ENCODE measurements around the gene VWA1.
"Not testable (repeated sequence)": the region's sequence is repeated elsewhere in the genome, so short reads cannot be mapped to it uniquely, and the experiment has no call there.

VWA1 gene

DNA sequence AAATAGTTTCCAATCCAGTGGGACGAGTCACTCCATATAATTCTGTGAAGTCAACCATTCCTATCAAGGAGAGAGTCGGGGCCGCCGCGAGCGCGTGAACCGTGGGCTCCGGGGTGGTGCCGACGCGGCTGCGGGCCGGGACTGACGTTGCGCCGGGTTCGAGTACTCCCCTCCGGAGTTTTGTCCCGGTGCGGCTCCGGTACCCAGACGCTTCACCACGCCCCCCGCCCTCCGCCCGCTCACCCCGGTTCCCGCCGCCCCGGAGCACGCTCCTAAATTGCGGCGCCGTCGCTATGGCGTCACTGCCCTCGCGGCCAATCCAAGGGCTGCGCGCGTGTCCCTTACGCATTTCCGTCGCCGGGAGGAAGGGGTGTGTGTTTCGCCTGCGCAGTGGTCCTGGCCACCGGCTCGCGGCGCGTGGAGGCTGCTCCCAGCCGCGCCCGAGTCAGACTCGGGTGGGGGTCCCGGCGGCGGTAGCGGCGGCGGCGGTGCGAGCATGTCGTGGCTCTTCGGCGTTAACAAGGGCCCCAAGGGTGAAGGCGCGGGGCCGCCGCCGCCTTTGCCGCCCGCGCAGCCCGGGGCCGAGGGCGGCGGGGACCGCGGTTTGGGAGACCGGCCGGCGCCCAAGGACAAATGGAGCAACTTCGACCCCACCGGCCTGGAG is 36.0 kb downstream of the VWA1 start, which contains the start of gene ATAD3B:
Gene ATAD3B (plus strand): TSS at position 377 of the 664 bp plus-strand sequence. CDS start 120 bp downstream, at position 497.
- H3K4me3 ChIP-seq (ENCODE audit: low read depth, low read length), result peak within 1 kb of the TSS; percentile 85
- peak; percentile 69 for DNase-seq (ENCODE audit: low read depth)
- TF ChIP-seq, protein P1, sequence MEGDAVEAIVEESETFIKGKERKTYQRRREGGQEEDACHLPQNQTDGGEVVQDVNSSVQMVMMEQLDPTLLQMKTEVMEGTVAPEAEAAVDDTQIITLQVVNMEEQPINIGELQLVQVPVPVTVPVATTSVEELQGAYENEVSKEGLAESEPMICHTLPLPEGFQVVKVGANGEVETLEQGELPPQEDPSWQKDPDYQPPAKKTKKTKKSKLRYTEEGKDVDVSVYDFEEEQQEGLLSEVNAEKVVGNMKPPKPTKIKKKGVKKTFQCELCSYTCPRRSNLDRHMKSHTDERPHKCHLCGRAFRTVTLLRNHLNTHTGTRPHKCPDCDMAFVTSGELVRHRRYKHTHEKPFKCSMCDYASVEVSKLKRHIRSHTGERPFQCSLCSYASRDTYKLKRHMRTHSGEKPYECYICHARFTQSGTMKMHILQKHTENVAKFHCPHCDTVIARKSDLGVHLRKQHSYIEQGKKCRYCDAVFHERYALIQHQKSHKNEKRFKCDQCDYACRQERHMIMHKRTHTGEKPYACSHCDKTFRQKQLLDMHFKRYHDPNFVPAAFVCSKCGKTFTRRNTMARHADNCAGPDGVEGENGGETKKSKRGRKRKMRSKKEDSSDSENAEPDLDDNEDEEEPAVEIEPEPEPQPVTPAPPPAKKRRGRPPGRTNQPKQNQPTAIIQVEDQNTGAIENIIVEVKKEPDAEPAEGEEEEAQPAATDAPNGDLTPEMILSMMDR (IDR thresholded peaks at IDR 0.05; ENCODE audit: low read depth, low read length, missing control alignments), result no peak

DNA sequence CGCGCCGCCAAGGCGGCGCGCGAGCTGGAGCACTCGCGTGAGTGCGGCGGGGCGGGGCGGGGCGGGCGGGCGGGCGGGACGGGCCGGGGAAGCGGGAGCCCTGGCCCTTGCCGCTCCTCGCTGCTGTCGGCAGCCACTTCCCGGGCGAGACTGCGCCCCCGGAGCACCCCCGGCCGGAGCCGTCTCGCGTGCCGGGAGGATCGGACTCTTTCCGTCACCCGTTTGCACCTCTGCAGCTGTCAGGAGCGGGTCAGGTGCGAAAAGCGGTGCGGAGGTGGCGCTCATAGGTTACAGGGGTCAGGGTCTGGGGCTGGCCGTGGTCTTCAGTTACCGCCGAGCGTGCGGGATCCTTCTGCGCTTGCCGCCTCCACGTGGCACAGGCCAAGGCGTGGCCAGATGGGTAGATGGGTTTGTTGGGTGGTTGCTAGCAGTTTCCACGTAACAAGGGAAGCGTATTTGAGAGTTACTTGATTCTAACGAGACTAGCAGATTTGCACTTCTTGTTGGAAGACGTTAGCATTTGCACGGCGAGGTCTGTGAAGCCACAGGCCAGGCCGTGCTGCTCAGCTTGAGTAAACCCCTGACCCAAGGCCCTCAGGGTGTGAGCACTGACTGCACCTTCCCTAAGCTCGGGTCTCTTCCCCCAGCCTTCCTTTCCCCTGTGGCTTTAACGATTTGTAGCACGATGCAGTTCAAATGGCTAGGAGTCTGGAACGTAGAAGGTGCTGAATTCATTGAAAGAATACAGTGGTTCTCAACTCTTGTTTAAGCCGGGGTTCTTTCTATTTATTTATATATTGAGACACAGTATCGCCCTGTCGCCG is 36.8 kb downstream of the VWA1 start:
- H3K4me3 ChIP-seq (ENCODE audit: low read depth, low read length), result peak overlapping the region; percentile 85
- not testable (repeated sequence) for DNase-seq (ENCODE audit: low read depth)

DNA sequence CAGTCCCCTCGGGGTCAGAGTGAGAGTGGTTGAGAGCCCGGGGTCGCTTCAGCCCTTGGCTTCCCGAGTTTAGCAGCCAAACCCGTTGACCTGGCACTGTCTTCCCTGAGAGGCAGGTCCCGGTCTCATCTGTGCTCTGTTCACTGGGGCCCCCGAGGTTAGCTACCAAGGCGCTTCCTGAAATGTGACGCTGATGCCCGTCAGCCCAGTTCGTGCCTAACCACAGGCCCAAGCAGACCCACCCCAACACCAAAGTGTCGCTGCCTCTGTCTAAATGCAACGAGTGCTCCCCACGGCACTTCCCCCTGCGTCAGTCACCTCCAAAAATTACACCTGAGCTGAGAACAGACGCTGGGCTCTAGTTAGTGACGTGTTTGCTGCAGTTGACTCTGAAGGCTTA is 40.5 kb downstream of the VWA1 start:
- not testable (repeated sequence) for H3K4me3 ChIP-seq (ENCODE audit: low read depth, low read length); DNase-seq (ENCODE audit: low read depth)

DNA sequence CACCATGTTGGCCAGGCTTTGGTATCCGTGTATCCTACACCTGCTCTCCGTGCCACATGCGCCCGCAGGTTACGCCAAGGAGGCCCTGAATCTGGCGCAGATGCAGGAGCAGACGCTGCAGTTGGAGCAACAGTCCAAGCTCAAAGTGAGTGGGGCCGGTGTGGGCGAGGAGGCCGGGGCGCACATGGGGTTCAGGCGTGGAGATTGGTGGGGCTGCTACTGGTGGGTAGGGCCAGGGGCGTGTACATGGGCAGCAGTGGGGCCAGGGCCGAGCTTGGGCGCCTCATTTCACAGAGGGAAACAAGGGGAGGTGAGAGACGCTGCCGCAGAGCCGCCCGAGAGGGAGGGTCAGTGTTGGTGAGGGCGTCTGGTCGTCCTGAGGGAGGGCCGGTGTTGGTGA is 41.7 kb downstream of the VWA1 start:
- DNase-seq (ENCODE audit: low read depth), result no peak
- H3K4me3 ChIP-seq (ENCODE audit: low read depth, low read length), result no peak overlapping the region
- TF ChIP-seq, protein P1 (IDR thresholded peaks at IDR 0.05; ENCODE audit: low read depth, low read length, missing control alignments), result no peak

DNA sequence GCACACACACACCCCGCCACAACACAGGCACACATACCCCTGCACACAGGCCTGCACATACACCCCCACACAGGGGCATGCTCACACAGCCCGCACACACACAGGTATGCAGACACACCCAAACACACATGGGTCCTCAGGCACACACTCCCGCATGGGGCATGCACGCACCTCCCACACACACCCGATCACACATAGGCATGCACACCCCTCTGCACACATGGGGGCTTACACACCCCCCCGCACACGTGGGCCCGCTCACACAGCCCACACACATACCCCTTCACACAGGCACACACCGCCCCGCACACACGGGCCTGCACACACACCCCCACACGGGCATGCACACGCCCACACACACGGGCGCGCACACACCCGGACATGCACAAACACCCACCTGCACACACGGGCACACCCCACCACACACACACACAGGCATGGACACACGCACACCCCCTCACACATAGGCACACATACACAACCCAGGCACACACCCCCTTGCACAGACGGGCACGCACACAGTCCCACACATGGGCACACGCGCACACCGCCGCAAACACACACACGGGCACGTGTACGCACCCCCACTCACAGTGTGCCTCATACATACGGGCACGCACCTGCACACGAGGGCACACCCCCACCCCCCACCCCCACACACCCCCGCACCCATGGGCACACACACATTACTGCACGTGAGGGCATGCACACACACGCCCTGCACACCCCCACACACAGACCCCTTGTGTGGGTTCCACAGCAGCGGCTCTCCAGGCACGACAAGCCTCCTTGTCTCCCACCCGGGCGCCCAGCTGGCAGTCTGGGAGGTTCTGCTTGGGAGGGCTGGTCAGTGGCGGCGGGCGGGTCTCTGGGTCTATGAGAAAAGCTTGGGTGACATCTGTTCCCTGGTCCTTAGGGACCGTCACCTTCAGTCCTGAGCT is 44.3 kb downstream of the VWA1 start:
- TF ChIP-seq, protein P1 (IDR thresholded peaks at IDR 0.05; ENCODE audit: low read depth, low read length, missing control alignments), result no peak
- no peak for DNase-seq (ENCODE audit: low read depth)

DNA sequence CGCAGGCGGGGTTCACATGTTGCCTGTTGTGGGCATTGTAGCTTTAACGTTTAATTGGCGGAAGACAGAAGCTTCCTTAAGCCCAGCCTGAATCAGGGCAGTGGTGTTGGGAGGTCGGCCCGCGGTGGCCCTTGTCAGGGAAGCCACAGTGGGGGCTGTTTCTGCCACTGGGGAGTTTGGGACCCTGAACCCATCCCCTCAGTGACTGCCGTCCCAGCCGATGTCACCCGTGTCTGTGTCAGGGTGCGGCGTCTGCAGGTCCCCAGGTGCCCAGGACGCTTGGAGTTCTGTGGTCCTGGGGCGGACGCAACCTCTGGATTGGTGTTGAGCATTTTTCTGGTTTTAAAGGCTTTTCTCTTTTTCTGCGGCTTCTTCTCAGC is 45.0 kb downstream of the VWA1 start:
- DNase-seq (ENCODE audit: low read depth); H3K4me3 ChIP-seq (ENCODE audit: low read depth, low read length): not testable (repeated sequence)

More for the DNA sequence above, 44.3 kb downstream of the VWA1 start:
- no peak overlapping the region for H3K4me3 ChIP-seq (ENCODE audit: low read depth, low read length)

DNA sequence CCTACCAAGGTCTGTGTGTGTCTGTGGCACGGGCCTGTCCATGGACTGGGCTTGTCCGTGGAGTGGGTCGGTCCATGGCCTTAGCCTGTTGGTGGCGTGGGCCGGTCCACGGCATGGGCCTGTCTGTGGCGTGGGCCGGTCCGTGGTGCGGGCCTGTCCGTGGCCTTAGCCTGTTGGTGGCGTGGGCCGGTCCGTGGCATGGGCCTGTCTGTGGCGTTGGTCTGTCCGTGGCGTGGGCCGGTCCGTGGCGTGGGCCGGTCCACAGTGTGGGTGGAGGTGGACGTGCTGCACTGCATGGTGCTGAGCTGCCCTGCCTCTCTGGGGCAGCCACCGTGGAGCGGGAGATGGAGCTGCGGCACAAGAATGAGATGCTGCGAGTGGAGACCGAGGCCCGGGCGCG is 46.3 kb downstream of the VWA1 start:
- H3K4me3 ChIP-seq (ENCODE audit: low read depth, low read length); DNase-seq (ENCODE audit: low read depth): not testable (repeated sequence)

DNA sequence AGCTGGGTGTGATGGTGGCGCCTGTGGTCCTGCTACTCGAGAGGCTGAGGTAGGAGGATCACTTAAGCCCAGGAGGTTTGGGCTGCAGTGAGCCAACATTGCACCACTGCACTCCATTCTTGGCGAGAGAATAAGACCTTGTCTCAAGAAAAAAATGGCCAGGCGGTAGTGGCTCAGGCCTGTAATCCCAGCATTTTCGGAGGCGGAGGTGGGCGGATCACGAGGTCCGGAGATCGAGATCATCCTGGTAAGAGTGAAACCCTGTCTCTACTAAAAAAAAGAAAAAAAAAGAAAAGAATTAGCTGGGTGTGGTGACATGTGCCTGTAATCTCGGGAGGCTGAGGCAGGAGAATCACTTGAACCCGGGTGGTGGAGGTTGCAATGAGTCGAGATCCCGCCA is 47.4 kb downstream of the VWA1 start:
- no peak overlapping the region for H3K4me3 ChIP-seq (ENCODE audit: low read depth, low read length)
- TF ChIP-seq, protein P1 (IDR thresholded peaks at IDR 0.05; ENCODE audit: low read depth, low read length, missing control alignments), result no peak

More for the DNA sequence above, 47.4 kb downstream of the VWA1 start:
- no peak for DNase-seq (ENCODE audit: low read depth)

All from GM12864 (cell line).